Trophoblast cell (in vitro differentiated cells and primary cell): ENCODE measurements around the gene KANSL2.
"Not testable (repeated sequence)": the region's sequence is repeated elsewhere in the genome, so short reads cannot be mapped to it uniquely, and the experiment has no call there.

Experiments
- DNase-seq, 2 donors: peaks; one replicate each; pipeline ENCODE4 v3.0.0-alpha.2; 2016
- H2AFZ ChIP-seq: 2 replicates; pipeline ENCODE4 v1.6.1; 2013; ENCODE audit warnings: low read length, moderate library complexity, mild to moderate bottlenecking; ENCODE audit not compliant: insufficient read depth, poor library complexity
- H2AK5ac ChIP-seq: 2 replicates; pipeline ENCODE4 v1.6.1; 2013; ENCODE audit warnings: mild to moderate bottlenecking, low read length
- H2BK120ac ChIP-seq: 2 replicates; pipeline ENCODE4 v1.6.1; 2013; ENCODE audit warnings: low read length, mild to moderate bottlenecking, moderate library complexity; ENCODE audit not compliant: insufficient read depth, poor library complexity
- H2BK12ac ChIP-seq: 2 replicates; pipeline ENCODE4 v1.6.1; 2013; ENCODE audit warnings: mild to moderate bottlenecking, low read length, moderate library complexity
- H2BK5ac ChIP-seq: 2 replicates; pipeline ENCODE4 v1.6.1; 2013; ENCODE audit warnings: low read length, low read depth, moderate library complexity, mild to moderate bottlenecking; ENCODE audit not compliant: poor library complexity
- H3K14ac ChIP-seq: 2 replicates; pipeline ENCODE4 v1.6.1; 2013; ENCODE audit warnings: mild to moderate bottlenecking, low read length
- H3K18ac ChIP-seq: 2 replicates; pipeline ENCODE4 v1.6.1; 2013; ENCODE audit warnings: mild to moderate bottlenecking, low read length
- H3K23ac ChIP-seq: 2 replicates; pipeline ENCODE4 v1.6.1; 2013; ENCODE audit warnings: low read length
- H3K27ac ChIP-seq: 2 replicates; pipeline ENCODE4 v1.5.1; 2013; ENCODE audit warnings: low read depth, mild to moderate bottlenecking, inconsistent platforms, low read length, moderate library complexity
- H3K27me3 ChIP-seq: 2 replicates; pipeline ENCODE4 v1.6.1; 2013; ENCODE audit warnings: inconsistent platforms, mild to moderate bottlenecking, low read length, moderate library complexity; ENCODE audit not compliant: insufficient read depth
- H3K36me3 ChIP-seq, 2 experiments: 1 replicate in 1 of 2; 2 replicates in 1 of 2; pipeline ENCODE4 v1.6.1; 2013; ENCODE audit warnings: low read length in 2 of 2, mild to moderate bottlenecking in 2 of 2, moderate library complexity in 1 of 2; ENCODE audit not compliant: insufficient read depth in 2 of 2, control insufficient read depth in 1 of 2
- H3K4ac ChIP-seq: 2 replicates; pipeline ENCODE4 v1.6.1; 2013; ENCODE audit warnings: low read depth, mild to moderate bottlenecking, low read length, moderate library complexity
- H3K4me1 ChIP-seq, 2 experiments: 1 replicate in 1 of 2; 2 replicates in 1 of 2; pipeline ENCODE4 v1.6.1; 2013; ENCODE audit warnings: low read length in 2 of 2, mild to moderate bottlenecking in 2 of 2, moderate library complexity in 1 of 2; ENCODE audit not compliant: insufficient read depth in 2 of 2, control insufficient read depth in 1 of 2
- H3K4me2 ChIP-seq: 2 replicates; pipeline ENCODE4 v1.6.1; 2013; ENCODE audit warnings: inconsistent platforms, mild to moderate bottlenecking, low read length, moderate library complexity
- H3K4me3 ChIP-seq: 2 replicates; pipeline ENCODE4 v1.5.1; 2013; ENCODE audit warnings: mild to moderate bottlenecking, low read depth, low read length, inconsistent platforms
- H3K79me1 ChIP-seq: one replicate; pipeline ENCODE4 v1.6.1; 2013; ENCODE audit warnings: low read length
- H3K79me2 ChIP-seq: 2 replicates; pipeline ENCODE4 v1.6.1; 2013; ENCODE audit warnings: low read length, mild to moderate bottlenecking; ENCODE audit not compliant: control insufficient read depth, insufficient read depth, poor library complexity
- H3K9ac ChIP-seq: 2 replicates; pipeline ENCODE4 v1.6.1; 2013; ENCODE audit warnings: mild to moderate bottlenecking, low read length
- H3K9me3 ChIP-seq: 2 replicates; pipeline ENCODE4 v1.6.1; 2013; ENCODE audit warnings: low read depth, mild to moderate bottlenecking, control low read depth, inconsistent platforms, low read length; ENCODE audit not compliant: insufficient read depth
- H4K12ac ChIP-seq: 2 replicates; pipeline ENCODE4 v1.6.1; 2013; ENCODE audit warnings: low read depth, mild to moderate bottlenecking, low read length, moderate library complexity
- H4K8ac ChIP-seq: 2 replicates; pipeline ENCODE4 v1.6.1; 2013; ENCODE audit warnings: low read depth, mild to moderate bottlenecking, low read length, moderate library complexity
- H4K91ac ChIP-seq: one replicate; pipeline ENCODE4 v1.6.1; 2013; ENCODE audit warnings: low read depth, mild to moderate bottlenecking, low read length, moderate library complexity
- WGBS: extraction: QIAGEN DNeasy Blood & Tissue Kit; methylation state at CpG from one replicate; pipeline ENCODE4 v1.1.7; 2013; ENCODE audit warnings: missing lambda C conversion rate; ENCODE audit not compliant: insufficient read length, insufficient coverage; ENCODE audit errors: extremely low coverage; 5-methylcytosine and 5-hydroxymethylcytosine counted together

Gene KANSL2

DNA sequence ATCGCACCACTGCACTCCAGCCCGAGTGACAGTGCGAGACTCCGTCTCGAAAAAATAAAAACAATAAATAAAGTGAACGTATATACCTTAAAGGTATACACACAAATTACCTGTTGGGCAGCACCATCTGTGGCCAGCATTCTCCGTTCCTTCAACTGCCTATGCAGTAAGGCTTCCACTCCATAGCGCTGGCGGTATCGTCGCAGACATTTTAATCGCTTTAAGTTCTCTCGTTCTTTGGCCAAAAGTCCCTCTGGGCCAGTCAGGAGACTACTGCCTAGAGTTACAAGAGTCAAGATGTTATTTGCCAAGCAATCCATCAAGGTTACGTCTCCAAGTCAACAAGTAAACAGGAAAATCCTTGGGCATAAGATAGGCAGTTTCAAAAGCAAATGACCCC lies 13.0 kb downstream of the KANSL2 start:
- Histone ChIP-seq H3K36me3 (peaks cover 53 to 58% of the 10 kb centered on the region in 2 experiments), H3K9ac (no peak overlapping the region), H3K27me3 (no peaks in the 10 kb centered on the region), H3K4me3 (no peak overlapping the region), H3K79me1 (no peaks in the 10 kb centered on the region), H2BK120ac (no peak overlapping the region), H3K4me1 (no peaks in the 10 kb centered on the region), H2BK5ac (no peak overlapping the region), H3K4me2 (no peak overlapping the region), H4K91ac (no peak overlapping the region), H4K8ac (no peak overlapping the region), H2BK12ac (no peak overlapping the region), H2AFZ (no peak overlapping the region), H4K12ac (no peak overlapping the region), H3K27ac (no peak overlapping the region), H3K23ac (no peak overlapping the region), H2AK5ac (no peak overlapping the region), H3K18ac (no peak overlapping the region), H3K14ac (no peak overlapping the region), H3K9me3 (no peaks in the 10 kb centered on the region), H3K79me2 (no peaks in the 10 kb centered on the region), H3K4ac (no peak overlapping the region)
- no peak for DNase-seq
- WGBS: no CpG with 5 or more reads among the region's 14 CpGs

GRCh38 chr12:48659863-48660262 lies 22.2 kb downstream of the KANSL2 start:
- H3K23ac ChIP-seq: no peak overlapping the region
- H3K4ac ChIP-seq: no peak overlapping the region
- H2AFZ ChIP-seq: no peak overlapping the region
- H3K4me3 ChIP-seq: no peak overlapping the region
- H3K14ac ChIP-seq: no peak overlapping the region
- no peak overlapping the region for H3K27ac ChIP-seq
- no peak overlapping the region for H4K91ac ChIP-seq
- peaks cover 36 to 50% of the 10 kb centered on the region in 2 experiments for H3K36me3 ChIP-seq
- no peak overlapping the region for H2BK120ac ChIP-seq
- no peak overlapping the region for H4K12ac ChIP-seq
- no peak overlapping the region for H2BK5ac ChIP-seq
- WGBS: no CpG with 5 or more reads among the region's 4 CpGs
- no peak overlapping the region for H3K4me2 ChIP-seq
- no peaks in the 10 kb centered on the region for H3K4me1 ChIP-seq
- no peak overlapping the region for H3K18ac ChIP-seq
- no peak for DNase-seq
- H3K79me2 ChIP-seq: no peaks in the 10 kb centered on the region
- H2AK5ac ChIP-seq: no peak overlapping the region
- no peak overlapping the region for H2BK12ac ChIP-seq
- H4K8ac ChIP-seq: no peak overlapping the region
- H3K9me3 ChIP-seq: no peaks in the 10 kb centered on the region
- H3K79me1 ChIP-seq: no peaks in the 10 kb centered on the region
- H3K27me3 ChIP-seq: no peaks in the 10 kb centered on the region
- H3K9ac ChIP-seq: no peak overlapping the region

- no peak overlapping the region for H3K27ac ChIP-seq
- no peak overlapping the region for H3K4me3 ChIP-seq
- DNase-seq: no peak
- H3K4me2 ChIP-seq: no peak overlapping the region
- no peak overlapping the region for H3K4ac ChIP-seq
- no peak overlapping the region for H3K18ac ChIP-seq
- no peak overlapping the region for H2AFZ ChIP-seq
- H3K4me1 ChIP-seq: no peaks in the 10 kb centered on the region
- no peaks in the 10 kb centered on the region for H3K27me3 ChIP-seq
- H4K91ac ChIP-seq: no peak overlapping the region
- no peak overlapping the region for H2AK5ac ChIP-seq
- no peak overlapping the region for H4K8ac ChIP-seq
- peaks cover 18 to 42% of the 10 kb centered on the region in 2 experiments for H3K36me3 ChIP-seq
- no CpG with 5 or more reads among the region's 4 CpGs for WGBS
- no peak overlapping the region for H3K23ac ChIP-seq
- no peak overlapping the region for H2BK12ac ChIP-seq
- H3K9ac ChIP-seq: no peak overlapping the region
- no peaks in the 10 kb centered on the region for H3K9me3 ChIP-seq
- H3K79me1 ChIP-seq: no peaks in the 10 kb centered on the region
- no peaks in the 10 kb centered on the region for H3K79me2 ChIP-seq
- H2BK5ac ChIP-seq: no peak overlapping the region
- H2BK120ac ChIP-seq: no peak overlapping the region
- H4K12ac ChIP-seq: no peak overlapping the region
- no peak overlapping the region for H3K14ac ChIP-seq
Observed at GRCh38 chr12:48651681-48652080, 30.4 kb downstream of the KANSL2 start.

DNA sequence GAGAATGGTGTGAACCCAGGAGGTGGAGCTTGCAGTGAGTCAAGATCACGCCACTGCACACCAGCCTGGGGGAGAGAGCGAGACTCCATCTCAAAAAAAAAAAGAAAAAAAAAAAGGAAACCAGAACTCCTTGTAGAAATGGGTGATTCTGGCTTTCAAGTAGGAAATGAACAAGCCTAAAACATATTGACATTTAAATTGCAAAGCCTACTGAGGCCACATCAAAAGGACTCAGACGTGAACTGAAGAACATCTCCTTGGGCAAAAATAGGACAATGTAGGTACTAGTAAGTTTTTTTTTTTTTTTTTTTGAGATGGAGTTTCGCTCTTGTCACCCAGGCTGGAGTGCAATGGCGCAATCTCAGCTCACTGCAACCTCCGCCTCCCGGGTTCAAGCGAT lies 36.7 kb downstream of the KANSL2 start:
- H2AK5ac ChIP-seq, H3K27me3 ChIP-seq, H4K8ac ChIP-seq, H3K4me3 ChIP-seq, H4K12ac ChIP-seq, H3K14ac ChIP-seq, H2BK5ac ChIP-seq, H3K9ac ChIP-seq, H4K91ac ChIP-seq, H3K4me2 ChIP-seq, H3K18ac ChIP-seq, H3K9me3 ChIP-seq, H3K27ac ChIP-seq, H2AFZ ChIP-seq, H2BK12ac ChIP-seq, H3K23ac ChIP-seq, H2BK120ac ChIP-seq, H3K79me1 ChIP-seq, H3K4me1 ChIP-seq, H3K4ac ChIP-seq, H3K79me2 ChIP-seq, DNase-seq: not testable (repeated sequence)
- H3K36me3 ChIP-seq: peaks cover 22 to 27% of the 10 kb centered on the region in 2 experiments
- WGBS: no CpG with 5 or more reads among the region's 8 CpGs
